ENCODE data around the gene ABCG5.

ABCG5 gene

GRCh38 chr2:43841949-43842865, 3.6 kb upstream of the ABCG5 start:
- DNase-seq: no peak

GRCh38 chr2:43840965-43841364, 2.3 kb upstream of the ABCG5 start:
- peak; percentile 39 for DNase-seq

GRCh38 chr2:43839776-43840564, 1.3 kb upstream of the ABCG5 start:
- DNase-seq: no peak

DNA sequence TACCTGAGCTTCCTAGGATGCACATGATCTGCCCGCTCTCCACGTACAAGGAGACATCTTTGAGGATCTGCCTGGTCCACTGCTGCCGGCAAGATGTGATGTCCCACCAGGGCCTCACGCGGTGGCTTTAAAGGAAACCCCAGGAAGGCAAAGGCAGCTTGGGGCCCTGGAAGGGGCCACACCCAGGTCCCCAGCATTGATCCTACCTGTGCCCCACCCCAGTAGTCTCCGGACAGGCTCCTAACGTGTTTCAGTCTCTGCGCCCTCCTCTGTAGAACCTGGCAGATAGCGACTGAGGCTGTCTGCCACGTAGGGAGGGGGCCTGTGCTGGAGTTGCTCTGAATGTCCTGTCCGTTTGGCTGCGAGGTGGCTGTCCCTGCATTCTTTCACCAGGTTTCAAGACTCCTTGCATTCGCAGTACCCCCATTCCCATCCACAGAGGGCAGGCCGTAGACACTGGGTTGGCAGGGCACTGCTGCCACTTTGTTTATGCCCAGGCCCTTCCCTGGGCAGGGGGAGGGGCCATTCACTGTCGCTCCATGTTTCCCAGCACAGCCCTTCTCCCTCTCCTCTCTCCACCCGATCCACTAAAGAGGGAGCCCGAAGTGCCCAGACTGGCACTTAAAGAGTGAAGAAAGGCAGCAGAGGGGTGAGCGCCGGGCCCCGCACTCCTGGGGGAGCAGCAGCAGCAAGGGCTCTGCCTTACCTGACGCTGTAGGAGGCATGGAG, 644 bp downstream of the ABCG5 start:
- DNase-seq: no peak

DNA sequence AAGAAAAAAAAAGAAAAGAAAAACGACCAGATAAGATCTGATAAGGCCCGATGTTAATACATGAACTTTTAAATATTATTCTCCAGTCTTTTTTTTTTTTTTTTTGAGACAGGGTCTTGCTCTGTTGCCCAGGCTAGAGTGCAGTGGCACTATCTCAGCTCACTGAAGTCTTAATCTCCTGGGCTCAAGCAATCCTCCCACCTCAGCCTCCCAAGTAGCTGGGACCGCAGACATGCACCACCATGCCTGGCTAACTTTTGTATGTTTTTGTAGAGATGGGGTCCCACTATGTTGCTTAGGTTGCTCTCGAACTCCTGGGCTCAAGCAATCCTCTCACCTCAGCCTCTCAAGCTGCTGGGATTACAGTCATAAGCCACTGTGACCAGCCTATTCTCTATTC, 1.6 kb downstream of the ABCG5 start:
- DNase-seq: no peak

GRCh38 chr2:43832457-43832856, 6.2 kb downstream of the ABCG5 start:
- DNase-seq: no peak

GRCh38 chr2:43831543-43832294, 6.9 kb downstream of the ABCG5 start:
- no peak for DNase-seq

DNA sequence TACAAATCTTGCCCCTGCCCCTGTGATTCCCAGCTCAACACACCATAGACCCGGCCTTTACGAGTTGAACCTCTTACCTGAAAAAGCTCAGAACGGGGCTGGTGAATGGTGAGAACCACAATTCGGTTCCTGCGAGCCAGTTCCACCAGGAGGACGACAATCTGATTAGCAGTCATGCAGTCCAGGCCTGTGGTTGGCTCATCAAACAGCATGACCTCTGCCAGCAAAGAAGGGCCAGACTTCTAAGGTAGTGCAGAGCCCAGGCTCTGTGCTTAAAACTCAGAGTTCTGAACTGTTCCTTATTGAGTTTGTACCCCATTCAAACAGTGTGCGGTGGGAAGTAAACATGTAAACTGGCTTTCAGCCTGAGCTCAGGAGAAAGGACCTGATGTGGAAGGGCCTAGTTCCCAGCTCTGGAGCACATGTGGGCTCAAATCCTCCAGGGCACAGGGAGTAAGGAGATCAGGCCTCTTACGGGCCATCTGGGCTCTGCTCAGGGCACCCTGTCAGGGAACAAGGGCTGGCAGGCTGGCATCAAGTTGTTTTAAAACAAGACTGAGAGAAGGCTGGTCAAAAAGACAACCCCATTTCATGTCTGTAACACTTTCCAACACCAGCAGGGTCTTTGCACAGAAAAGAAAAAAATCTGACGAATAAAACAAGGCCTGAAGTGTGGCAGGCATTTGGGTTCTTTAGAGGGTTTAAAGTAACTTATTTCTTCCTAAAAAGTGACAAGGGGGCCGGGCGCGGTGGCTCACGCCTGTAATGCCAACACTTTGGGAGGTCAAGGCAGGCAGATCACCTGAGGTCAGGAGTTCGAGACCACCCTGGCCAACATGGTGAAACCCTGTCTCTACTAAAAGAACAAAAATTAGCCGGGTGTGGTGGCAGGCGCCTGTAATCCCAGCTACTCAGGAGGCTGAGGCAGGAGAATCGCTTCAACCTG, 12.1 kb downstream of the ABCG5 start:
- no peak for DNase-seq

DNA sequence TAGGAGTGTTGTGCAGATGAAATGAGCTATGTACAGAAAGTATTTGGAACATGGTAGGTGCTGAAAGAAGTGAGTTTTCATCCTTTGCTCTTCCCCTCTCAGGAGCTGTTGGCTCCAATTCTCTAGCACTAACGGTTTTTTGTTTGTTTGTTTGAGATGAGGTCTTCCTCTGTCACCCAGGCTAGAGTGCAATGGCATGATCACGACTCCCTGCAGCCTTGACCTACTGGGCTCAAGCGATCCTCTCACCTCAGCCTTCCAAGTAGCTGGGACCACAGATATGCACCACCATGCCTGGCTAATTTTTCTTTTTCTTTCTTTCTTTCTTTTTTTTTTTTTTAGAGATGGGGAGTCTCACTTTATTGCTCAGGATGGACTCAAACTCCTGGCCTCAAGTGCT, 12.8 kb downstream of the ABCG5 start:
- no peak for DNase-seq

DNA sequence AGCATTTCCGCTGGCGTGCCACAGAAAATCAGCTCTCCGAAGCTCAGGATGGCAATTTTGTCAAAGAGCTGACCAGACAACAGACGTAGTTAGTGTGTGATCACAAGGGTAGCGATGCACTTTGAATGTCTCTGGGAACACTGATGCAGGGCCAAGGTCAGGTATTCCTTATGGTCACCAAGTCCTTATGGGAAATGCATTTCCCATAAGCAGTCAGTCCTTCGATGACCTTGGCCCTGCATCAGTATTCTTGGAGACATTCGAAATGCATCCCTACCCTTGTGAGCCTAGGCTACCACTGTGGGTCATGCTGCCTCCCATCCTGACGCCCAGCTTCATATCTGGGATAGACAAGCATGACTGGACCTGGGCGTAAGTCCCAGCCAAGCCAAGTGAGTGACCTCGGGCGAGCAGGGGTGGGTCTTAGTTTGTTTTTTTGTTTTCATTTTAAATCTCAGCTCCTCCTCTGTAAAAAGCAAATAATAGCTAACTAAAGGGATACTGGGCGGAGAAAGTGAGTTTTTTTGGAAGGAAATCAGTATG, 13.6 kb downstream of the ABCG5 start:
- no peak for DNase-seq

DNA sequence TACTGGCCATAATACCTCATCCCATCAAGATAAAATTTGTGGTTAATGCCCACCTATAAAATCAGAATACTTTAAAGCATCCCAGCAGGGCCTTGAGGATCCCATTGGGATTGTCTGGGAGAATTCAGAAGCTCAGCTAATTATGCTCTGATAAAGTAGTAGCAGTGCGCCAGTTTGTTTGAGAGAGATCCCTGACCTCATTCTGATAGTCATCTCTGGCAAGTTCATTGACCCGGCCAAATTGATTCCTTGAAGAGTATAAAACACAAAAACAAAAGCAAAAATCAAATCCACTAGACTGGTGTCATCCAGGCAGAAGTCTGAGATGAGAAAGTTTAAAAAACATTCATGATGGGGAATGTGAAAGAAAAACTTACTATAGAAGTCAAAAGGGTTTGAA, 14.1 kb downstream of the ABCG5 start:
- no peak for DNase-seq

GRCh38 chr2:43823751-43824150, 14.9 kb downstream of the ABCG5 start:
- no peak for DNase-seq

DNA sequence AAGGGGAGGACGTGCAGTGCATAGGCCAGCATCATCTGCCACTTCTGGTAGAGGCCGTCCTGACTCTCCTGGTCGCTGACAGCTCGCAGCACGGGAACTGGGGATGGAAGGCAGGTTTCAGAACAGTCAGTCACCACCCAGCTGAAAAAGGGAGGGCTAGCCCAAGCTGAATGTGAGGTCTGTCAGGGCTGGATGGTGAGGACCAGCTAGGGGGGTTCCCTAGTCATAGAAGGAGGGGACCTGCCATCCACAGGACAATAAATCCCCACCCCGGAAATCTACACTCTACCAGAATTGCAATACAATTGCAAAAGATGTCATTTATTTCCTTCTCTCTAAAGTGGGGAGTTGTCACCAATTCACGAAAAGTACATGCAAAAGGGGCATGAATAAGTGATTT, 15.8 kb downstream of the ABCG5 start:
- DNase-seq: no peak

DNA sequence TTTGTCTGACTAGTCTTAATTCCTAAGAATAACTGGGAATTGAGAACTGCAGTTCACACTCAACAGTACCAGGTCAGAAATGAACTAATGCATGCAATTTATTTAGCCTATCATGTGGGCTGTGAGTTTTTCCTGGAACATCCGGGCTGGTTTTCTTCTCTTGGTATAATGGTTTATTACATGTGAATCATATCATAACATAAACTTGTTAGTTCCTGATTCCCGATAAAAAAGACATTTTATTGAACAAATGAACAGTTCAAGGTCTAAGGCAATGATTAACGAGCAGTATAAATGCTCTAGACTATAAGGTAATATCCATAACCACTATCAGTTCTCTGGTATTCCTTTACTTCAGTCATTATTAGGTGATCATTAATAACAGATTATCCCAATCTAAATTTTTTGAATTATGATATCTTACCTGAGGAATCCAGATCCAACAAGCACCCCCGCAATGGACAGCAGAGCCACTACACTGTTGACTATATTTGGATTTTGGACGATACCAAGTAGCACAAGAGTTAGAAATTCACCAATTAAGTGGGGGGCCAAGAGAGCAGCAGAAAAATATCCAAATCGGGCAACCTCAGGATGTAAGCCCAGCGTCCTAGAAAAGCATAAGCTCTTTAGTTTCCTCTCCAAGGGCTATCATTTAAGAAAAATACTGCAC, 19.0 kb downstream of the ABCG5 start:
- no peak for DNase-seq

DNA sequence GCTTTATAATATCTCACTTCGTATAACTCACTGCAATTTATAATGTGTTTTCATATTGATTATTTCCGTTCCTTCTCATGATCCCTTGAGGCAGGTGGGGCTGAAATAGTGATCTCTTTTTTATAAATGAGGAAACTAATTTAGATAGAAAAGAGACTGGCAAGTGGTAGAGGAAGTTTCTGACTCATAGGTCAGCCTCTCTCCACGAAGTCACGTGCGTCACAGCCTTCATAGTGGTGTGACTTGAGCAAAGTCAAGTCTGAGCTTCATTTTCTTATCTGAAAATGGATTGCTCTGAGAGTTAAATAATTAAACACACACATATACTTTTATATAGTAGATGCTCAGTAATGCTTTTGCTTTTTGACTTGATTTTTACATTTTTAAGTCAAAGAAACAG, 19.9 kb downstream of the ABCG5 start:
- DNase-seq: peak; percentile 42

DNA sequence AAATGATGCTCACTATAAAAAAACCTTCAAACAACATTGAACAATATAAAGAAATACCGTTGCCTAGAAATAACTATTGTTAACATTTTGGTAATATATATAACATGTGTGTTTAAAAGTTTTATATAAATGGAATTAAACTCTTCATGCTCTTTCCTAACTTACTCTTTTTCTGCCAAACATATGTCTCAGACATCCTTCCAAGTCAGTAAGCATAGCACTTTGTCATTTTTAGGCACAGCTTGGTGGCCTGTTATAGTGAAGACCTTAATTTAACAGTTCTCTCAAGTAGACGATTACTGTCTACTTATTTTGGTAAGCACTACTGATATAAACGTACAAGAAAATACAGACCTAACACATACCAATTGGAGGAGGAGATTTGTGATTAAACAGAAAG, 23.9 kb downstream of the ABCG5 start:
- no peak for DNase-seq

GRCh38 chr2:43812947-43813346, 25.7 kb downstream of the ABCG5 start:
- DNase-seq: no peak

DNA sequence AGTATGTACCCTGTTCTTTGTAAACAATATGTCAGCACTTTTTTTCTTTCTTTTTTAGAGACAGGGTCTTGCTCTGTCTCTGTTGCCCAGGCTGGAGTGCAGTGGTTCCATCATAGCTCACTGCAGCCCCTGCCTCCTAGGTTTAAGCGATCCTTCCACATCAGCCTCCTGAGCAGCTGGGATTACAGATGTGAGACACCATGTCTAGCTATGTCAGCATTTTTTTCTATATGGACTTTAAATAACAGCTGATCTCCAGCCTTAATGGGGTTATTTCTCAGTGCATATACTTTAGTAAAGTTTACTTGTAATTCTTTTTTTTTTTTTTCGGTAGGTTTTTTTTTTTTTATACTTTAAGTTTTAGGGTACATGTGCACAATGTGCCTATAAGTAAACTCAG, 26.6 kb downstream of the ABCG5 start:
- DNase-seq: no peak

- DNase-seq: no peak
Measured at GRCh38 chr2:43810888-43811287, 27.8 kb downstream of the ABCG5 start.

DNA sequence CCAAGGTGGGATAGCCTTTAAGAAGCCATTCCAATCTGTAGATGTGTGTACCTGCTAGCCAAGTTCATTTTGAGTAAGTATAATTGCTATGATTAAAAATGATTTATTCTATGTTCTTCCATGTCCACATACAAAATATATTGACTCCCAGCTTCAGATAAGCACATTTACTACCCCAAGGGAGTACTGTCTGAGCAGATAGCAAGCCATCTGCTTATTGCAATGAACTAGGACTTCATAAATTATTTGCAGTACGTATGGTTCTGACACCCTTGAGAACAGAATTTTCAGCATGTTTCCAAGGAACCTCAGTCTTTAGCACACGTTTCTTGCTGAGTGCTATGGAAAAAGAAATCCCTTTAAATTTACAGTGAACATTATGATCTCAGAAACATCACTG, 28.2 kb downstream of the ABCG5 start:
- DNase-seq: no peak

DNA sequence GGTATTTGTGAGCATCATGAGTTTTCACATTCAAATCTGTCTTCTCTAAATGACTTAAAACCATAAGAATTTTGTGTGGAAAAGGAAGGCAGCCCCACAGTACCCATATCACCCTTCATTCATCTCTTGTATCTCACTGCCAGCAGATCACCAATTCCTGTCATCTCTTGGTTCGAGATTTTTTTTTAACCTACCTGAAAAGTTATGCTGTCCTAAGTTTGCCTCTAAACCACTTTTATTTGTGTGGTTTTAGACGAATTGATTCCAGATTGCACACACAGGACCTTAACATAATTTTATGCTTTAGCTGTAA, 32.0 kb downstream of the ABCG5 start:
- no peak for DNase-seq
